IMR-90 (cell line): Measurements from ENCODE around the gene RTP5. TPM values are rescaled to one million over a fixed set of nuclear protein-coding genes. Genes with fewer than 3 reads are reported as not detected.
"Not testable (repeated sequence)": the region's sequence is repeated elsewhere in the genome, so short reads cannot be mapped to it uniquely, and the experiment has no call there.

Source experiments
- ATAC-seq: fragments of 200-7000 bp; cut with Tn5 transposase; 2 replicates; pipeline ENCODE4 v1.9.1; 2020; ENCODE audit warnings: low read depth, mild to moderate bottlenecking, moderate library complexity
- BruUV-seq: library from RNA; stranded (reverse); fragments of 400-500 nt; replicated peaks from 2 replicates; lab custom pipeline; 2021; lab: Mats Ljungman, UMichigan
- CTCF ChIA-PET: fragments of 300-600 bp; formaldehyde crosslinking; extraction: SDS; loops from one replicate; lab custom pipeline; 2021; ENCODE audit warnings: antibody characterized with exemption; lab: Yijun Ruan, JAX
- POLR2A ChIA-PET: fragments of 300-600 bp; sonication (Branson Sonifier 250); formaldehyde crosslinking; loops from one replicate; lab custom pipeline; 2022; ENCODE audit warnings: antibody characterized with exemption; ENCODE audit not compliant: unreplicated experiment; lab: Charles Lee
- DNase-seq: peaks from one replicate; pipeline ENCODE4 v3.0.0; 2013
- H2AFZ ChIP-seq: replicated peaks from 2 replicates; pipeline ENCODE3; 2013; ENCODE audit warnings: low read length, mild to moderate bottlenecking; ENCODE audit not compliant: poor library complexity
- H2AK5ac ChIP-seq: 2 replicates; pipeline ENCODE4 v1.6.1; 2013; ENCODE audit warnings: low read depth, low read length, inconsistent platforms
- H2AK9ac ChIP-seq: replicated peaks from 2 replicates; pipeline ENCODE3; 2013; ENCODE audit warnings: mild to moderate bottlenecking, low read depth, low read length, moderate library complexity; ENCODE audit not compliant: poor library complexity
- H2BK120ac ChIP-seq: 2 replicates; pipeline ENCODE4 v1.6.1; 2013; ENCODE audit warnings: low read depth, low read length, inconsistent platforms
- H2BK15ac ChIP-seq: 3 replicates; pipeline ENCODE4 v1.6.1; 2013; ENCODE audit warnings: low read depth, low read length, inconsistent platforms
- H2BK20ac ChIP-seq: 2 replicates; pipeline ENCODE4 v1.6.1; 2013; ENCODE audit warnings: low read depth, mild to moderate bottlenecking, inconsistent platforms, low read length, moderate library complexity
- H2BK5ac ChIP-seq: 2 replicates; pipeline ENCODE4 v1.6.1; 2013; ENCODE audit warnings: mild to moderate bottlenecking, low read depth, low read length, inconsistent platforms; ENCODE audit not compliant: poor library complexity, severe bottlenecking
- H3K14ac ChIP-seq: replicated peaks from 2 replicates; pipeline ENCODE4 v1.6.1; 2013; ENCODE audit warnings: low read depth, low read length, inconsistent platforms
- H3K18ac ChIP-seq: 2 replicates; pipeline ENCODE4 v1.6.1; 2013; ENCODE audit warnings: low read depth, low read length, control low read depth
- H3K23ac ChIP-seq: 2 replicates; pipeline ENCODE4 v1.6.1; 2013; ENCODE audit warnings: low read depth, low read length, inconsistent platforms
- H3K27ac ChIP-seq: 2 replicates; pipeline ENCODE4 v1.5.1; 2013; ENCODE audit warnings: mild to moderate bottlenecking, control low read depth, low read length; ENCODE audit not compliant: insufficient read depth
- H3K27me3 ChIP-seq: 2 replicates; pipeline ENCODE4 v1.6.1; 2013; ENCODE audit warnings: low read length; ENCODE audit not compliant: control insufficient read depth, insufficient read depth
- H3K36me3 ChIP-seq: 2 replicates; pipeline ENCODE4 v1.6.1; 2013; ENCODE audit warnings: low read length, mixed read lengths; ENCODE audit not compliant: control insufficient read depth, insufficient read depth
- H3K4ac ChIP-seq: 2 replicates; pipeline ENCODE4 v1.6.1; 2013; ENCODE audit warnings: low read depth, low read length, inconsistent platforms
- H3K4me1 ChIP-seq: 2 replicates; pipeline ENCODE4 v1.6.1; 2013; ENCODE audit warnings: low read length, mixed read lengths; ENCODE audit not compliant: control insufficient read depth, insufficient read depth
- H3K4me2 ChIP-seq: 2 replicates; pipeline ENCODE4 v1.6.1; 2013; ENCODE audit warnings: low read depth, mild to moderate bottlenecking, control low read depth, low read length, moderate library complexity
- H3K4me3 ChIP-seq: 2 replicates; pipeline ENCODE4 v1.5.1; 2013; ENCODE audit warnings: low read depth, mild to moderate bottlenecking, control low read depth, low read length, moderate library complexity; ENCODE audit not compliant: insufficient read depth
- H3K56ac ChIP-seq: 2 replicates; pipeline ENCODE4 v1.6.1; 2013; ENCODE audit warnings: low read length, inconsistent platforms; ENCODE audit not compliant: insufficient read depth; ENCODE audit errors: extremely low read depth
- H3K79me1 ChIP-seq, 2 experiments: 2 replicates each; pipeline ENCODE4 v1.6.1; 2013; ENCODE audit warnings: low read length in 2 of 2, inconsistent platforms in 1 of 2, low read depth in 1 of 2
- H3K9ac ChIP-seq: 2 replicates; pipeline ENCODE4 v1.6.1; 2013; ENCODE audit warnings: low read depth, low read length, control low read depth
- H3K9me1 ChIP-seq: 2 replicates; pipeline ENCODE4 v1.6.1; 2013; ENCODE audit warnings: low read length, inconsistent platforms; ENCODE audit not compliant: insufficient read depth
- H3K9me3 ChIP-seq: 2 replicates; pipeline ENCODE4 v1.6.1; 2013; ENCODE audit warnings: low read length; ENCODE audit not compliant: control insufficient read depth, insufficient read depth
- H4K20me1 ChIP-seq: 2 replicates; pipeline ENCODE4 v1.6.1; 2013; ENCODE audit warnings: low read length, inconsistent platforms; ENCODE audit not compliant: insufficient read depth
- H4K5ac ChIP-seq: 2 replicates; pipeline ENCODE4 v1.6.1; 2013; ENCODE audit warnings: mild to moderate bottlenecking, low read depth, low read length, control low read depth
- H4K8ac ChIP-seq, 2 experiments: 2 replicates each; pipeline ENCODE4 v1.6.1; 2013; ENCODE audit warnings: low read depth in 2 of 2, low read length in 2 of 2, control low read depth in 1 of 2, inconsistent platforms in 1 of 2
- H4K91ac ChIP-seq: 2 replicates; pipeline ENCODE4 v1.6.1; 2013; ENCODE audit warnings: low read depth, low read length, inconsistent platforms; ENCODE audit not compliant: insufficient read depth
- BHLHE40 ChIP-seq: fragments of 150-350 bp; IDR thresholded peaks from 2 replicates; pipeline ENCODE4 v1.6.1; 2016; ENCODE audit warnings: mild to moderate bottlenecking, low read depth, low read length
- CEBPB ChIP-seq: IDR thresholded peaks from 2 replicates; pipeline ENCODE4 v1.6.1; 2012; ENCODE audit warnings: low read depth, low read length, improper control_type of control experiment
- CHD1 ChIP-seq: IDR thresholded peaks from 2 replicates; pipeline ENCODE4 v1.6.1; 2012; ENCODE audit warnings: low read depth, low read length, improper control_type of control experiment
- MAFK ChIP-seq: IDR thresholded peaks from 2 replicates; pipeline ENCODE4 v1.6.1; 2012; ENCODE audit warnings: low read depth, low read length, improper control_type of control experiment
- MXI1 ChIP-seq: IDR thresholded peaks from 2 replicates; pipeline ENCODE4 v1.6.1; 2012; ENCODE audit warnings: low read depth, mild to moderate bottlenecking, low read length, moderate library complexity, borderline replicate concordance
- NFE2L2 ChIP-seq: fragments of 150-350 bp; IDR thresholded peaks from 2 replicates; pipeline ENCODE4 v1.6.1; 2016; ENCODE audit warnings: low read depth, mild to moderate bottlenecking, low read length
- POLR2A ChIP-seq: IDR thresholded peaks from 2 replicates; pipeline ENCODE4 v1.6.1; 2012; ENCODE audit warnings: mild to moderate bottlenecking, low read depth, low read length
- RAD21 ChIP-seq: IDR thresholded peaks from 2 replicates; pipeline ENCODE4 v1.6.1; 2012; ENCODE audit warnings: low read length, improper control_type of control experiment
- RCOR1 ChIP-seq: IDR thresholded peaks from 2 replicates; pipeline ENCODE4 v1.6.1; 2012; ENCODE audit warnings: mild to moderate bottlenecking, low read length, improper control_type of control experiment; ENCODE audit not compliant: insufficient replicate concordance
- WGBS, 2 experiments: methylation state at CpG; one replicate each; pipeline versions ENCODE4 v1.1.5 to v1.1.7; 2013; ENCODE audit warnings: missing lambda C conversion rate in 2 of 2; ENCODE audit not compliant: insufficient read length in 1 of 2; ENCODE audit errors: extremely low coverage in 2 of 2; 5-methylcytosine and 5-hydroxymethylcytosine counted together
- dilution Hi-C: fragments of 300-500 bp; cut with HindIII; formaldehyde crosslinking; loops from one replicate; pipeline ENCODE4 v1.14.3; 2018; ENCODE audit warnings: low sequenced_read_pairs; ENCODE audit not compliant: unreplicated experiment
- in situ Hi-C: fragments of 300-500 bp; cut with MboI; formaldehyde crosslinking; loops from 3 replicates; pipeline ENCODE4 v1.14.3; 2019; ENCODE audit warnings: low sequenced_read_pairs, inconsistent platforms, mixed read lengths
- intact Hi-C: fragments of 100-400 bp; cut with micrococcal nuclease; formaldehyde crosslinking; loops from 2 replicates; pipeline ENCODE4 v1.10.0; 2022
- polyA plus RNA-seq, 3 experiments: library from polyadenylated mRNA; depleted of rRNA; stranded (reverse); fragments of >200 nt; gene quantifications; 2 replicates each; pipeline ENCODE4 v1.2.3, GENCODE V29; 2012; ENCODE audit warnings: low replicate concordance in 1 of 3
- total RNA-seq: library from RNA; depleted of rRNA; stranded (reverse); fragments of >200 nt; gene quantifications from 2 replicates; pipeline ENCODE4 v1.2.3, GENCODE V29; 2012

The RTP5 gene
- total and polyA plus RNA-seq, 2 of the 4 experiments (the other 2 are of a cell fraction), result not detected

GRCh38 chr2:241906826-241907570, 37.5 kb downstream of the RTP5 start:
- Histone ChIP-seq H4K91ac (no peak overlapping the region), H3K27me3 (peaks cover 3% of the 10 kb centered on the region; the same call in 1 of the 2 replicates), H3K4me3 (no peak overlapping the region), H3K9me3 (peaks cover under 1% of the 10 kb centered on the region; the same call in 1 of the 2 replicates), H3K9ac (no peak overlapping the region), H3K79me1 (no peaks in the 10 kb centered on the region), H4K8ac (no peak overlapping the region), H3K18ac (no peak overlapping the region), H3K36me3 (no peaks in the 10 kb centered on the region), H3K4me2 (no peak overlapping the region), H3K14ac (no peak overlapping the region), H2BK5ac (no peak overlapping the region), H2AK5ac (no peak overlapping the region), H2AK9ac (no peak overlapping the region), H2BK15ac (no peak overlapping the region), H4K5ac (no peak overlapping the region), H3K4ac (no peak overlapping the region), H3K9me1 (no peaks in the 10 kb centered on the region), H3K56ac (no peak overlapping the region), H2BK20ac (no peak overlapping the region), H3K23ac (no peak overlapping the region), H4K20me1 (no peaks in the 10 kb centered on the region), H3K27ac (no peak overlapping the region), H3K4me1 (no peaks in the 10 kb centered on the region), H2BK120ac (no peak overlapping the region), H2AFZ (no peak overlapping the region)
- BruUV-seq, result no TSS peak
- dilution Hi-C loops, result no loop called here
- POLR2A ChIA-PET, result no interaction called here
- in situ Hi-C loops, result no loop called here
- intact Hi-C loops, result no loop called here
- WGBS, 2 experiments, result 100% methylated on average over 2 of the region's 18 CpGs; no CpG with 5 or more reads in 1 of the 2 experiments
- TF ChIP-seq BHLHE40, result no peak
- TF ChIP-seq CHD1, result no peak
- TF ChIP-seq MXI1, result no peak
- TF ChIP-seq RCOR1, result no peak
- no peak for TF ChIP-seq NFE2L2
- TF ChIP-seq RAD21, result no peak
- TF ChIP-seq CEBPB, result no peak
- no peak for TF ChIP-seq MAFK
- TF ChIP-seq POLR2A, result no peak
- ATAC-seq, result no peak
- no peak for DNase-seq
- CTCF ChIA-PET, result no interaction called here

DNA sequence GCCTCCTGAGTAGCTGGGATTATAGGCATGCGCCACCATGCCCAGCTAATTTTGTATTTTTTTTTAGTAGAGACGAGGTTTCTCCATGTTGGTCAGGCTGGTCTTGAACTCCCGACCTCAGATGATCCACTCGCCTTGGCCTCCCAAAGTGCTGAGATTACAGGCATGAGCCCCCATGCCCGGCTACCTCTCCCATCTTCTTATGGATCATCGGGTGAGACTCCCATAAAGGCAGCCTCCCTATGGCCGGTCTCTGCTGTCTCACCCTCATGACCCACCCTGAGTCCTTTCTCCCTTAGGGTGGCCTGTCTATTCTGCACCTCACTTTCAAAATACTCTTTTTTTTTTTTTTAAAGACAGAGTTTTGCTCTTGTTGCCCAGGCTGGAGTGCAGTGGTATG, 38.3 kb downstream of the RTP5 start:
- H3K36me3 ChIP-seq, H2AK5ac ChIP-seq, H3K18ac ChIP-seq, H3K23ac ChIP-seq, H3K56ac ChIP-seq, H3K4ac ChIP-seq, intact Hi-C loops, POLR2A ChIA-PET, H3K4me3 ChIP-seq, DNase-seq, H3K4me2 ChIP-seq, H3K9me1 ChIP-seq, dilution Hi-C loops, H4K20me1 ChIP-seq, H2BK5ac ChIP-seq, H3K79me1 ChIP-seq, H4K8ac ChIP-seq, CTCF ChIA-PET, H3K27ac ChIP-seq, H3K9me3 ChIP-seq, H3K4me1 ChIP-seq, H2AFZ ChIP-seq, H2BK20ac ChIP-seq, H3K9ac ChIP-seq, H4K91ac ChIP-seq, H2BK120ac ChIP-seq, H2BK15ac ChIP-seq, ATAC-seq, in situ Hi-C loops, H2AK9ac ChIP-seq, BruUV-seq, H3K27me3 ChIP-seq, H4K5ac ChIP-seq, H3K14ac ChIP-seq: not testable (repeated sequence)
- WGBS, 2 experiments, result 92% methylated on average over 4 of the region's 7 CpGs; no CpG with 5 or more reads in 1 of the 2 experiments
